ENCODE results near the gene CYBB.

DNA sequence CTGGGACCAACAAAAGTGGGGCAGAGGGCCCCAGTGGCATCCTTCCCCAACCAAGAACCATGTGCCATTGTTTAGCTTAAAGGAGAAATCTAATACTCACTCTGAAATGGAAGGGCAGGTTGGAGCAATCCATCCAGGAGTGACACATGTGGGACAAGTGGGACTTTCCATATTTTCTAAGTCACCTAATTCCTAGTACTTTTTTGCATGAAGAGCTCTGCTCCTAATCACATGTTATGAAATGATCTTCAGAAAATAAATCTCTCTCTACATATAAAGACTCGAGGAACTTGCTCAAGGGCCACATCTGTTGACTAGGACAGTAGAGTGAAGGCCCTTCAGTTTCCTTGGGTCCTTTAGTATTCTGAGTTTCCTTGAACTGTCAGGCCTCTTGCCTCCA lies 2.5 kb downstream of the CYBB start:
- TF ChIP-seq, protein P1, sequence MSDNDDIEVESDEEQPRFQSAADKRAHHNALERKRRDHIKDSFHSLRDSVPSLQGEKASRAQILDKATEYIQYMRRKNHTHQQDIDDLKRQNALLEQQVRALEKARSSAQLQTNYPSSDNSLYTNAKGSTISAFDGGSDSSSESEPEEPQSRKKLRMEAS (IDR thresholded peaks at IDR 0.05; ENCODE audit: low read depth), result no peak
- TF ChIP-seq SIN3A (IDR thresholded peaks at IDR 0.05; ENCODE audit: borderline replicate concordance, low read depth, low read length) (no peak), RFX5 (IDR thresholded peaks at IDR 0.05; ENCODE audit: low read length) (no peak), POLR2AphosphoS5 (IDR thresholded peaks at IDR 0.05; ENCODE audit: low read depth, low read length) (no peak), MXI1 (IDR thresholded peaks at IDR 0.05; ENCODE audit: low read depth, low read length) (no peak)
- TF ChIP-seq, protein P2, sequence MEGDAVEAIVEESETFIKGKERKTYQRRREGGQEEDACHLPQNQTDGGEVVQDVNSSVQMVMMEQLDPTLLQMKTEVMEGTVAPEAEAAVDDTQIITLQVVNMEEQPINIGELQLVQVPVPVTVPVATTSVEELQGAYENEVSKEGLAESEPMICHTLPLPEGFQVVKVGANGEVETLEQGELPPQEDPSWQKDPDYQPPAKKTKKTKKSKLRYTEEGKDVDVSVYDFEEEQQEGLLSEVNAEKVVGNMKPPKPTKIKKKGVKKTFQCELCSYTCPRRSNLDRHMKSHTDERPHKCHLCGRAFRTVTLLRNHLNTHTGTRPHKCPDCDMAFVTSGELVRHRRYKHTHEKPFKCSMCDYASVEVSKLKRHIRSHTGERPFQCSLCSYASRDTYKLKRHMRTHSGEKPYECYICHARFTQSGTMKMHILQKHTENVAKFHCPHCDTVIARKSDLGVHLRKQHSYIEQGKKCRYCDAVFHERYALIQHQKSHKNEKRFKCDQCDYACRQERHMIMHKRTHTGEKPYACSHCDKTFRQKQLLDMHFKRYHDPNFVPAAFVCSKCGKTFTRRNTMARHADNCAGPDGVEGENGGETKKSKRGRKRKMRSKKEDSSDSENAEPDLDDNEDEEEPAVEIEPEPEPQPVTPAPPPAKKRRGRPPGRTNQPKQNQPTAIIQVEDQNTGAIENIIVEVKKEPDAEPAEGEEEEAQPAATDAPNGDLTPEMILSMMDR (IDR thresholded peaks at IDR 0.05), result no peak

All from SK-N-SH (cell line).